HepG2 (cell line): ENCODE measurements around the gene AGBL3. TPM values are rescaled to one million over a fixed set of nuclear protein-coding genes. Genes with fewer than 3 reads are reported as not detected.

Experiments used
- CHD2 ChIP-seq: IDR thresholded peaks from 2 replicates; pipeline ENCODE4 v1.6.1; 2011; ENCODE audit warnings: low read depth, low read length, improper control_type of control experiment
- FOSL2 ChIP-seq: sonication (generic); formaldehyde crosslinking; IDR thresholded peaks from 2 replicates; pipeline ENCODE4 v1.4.0; 2020; ENCODE audit warnings: missing genetic modification reagents
- GFI1 ChIP-seq: sonication (generic); formaldehyde crosslinking; IDR thresholded peaks from 2 replicates; pipeline ENCODE4 v1.5.0; 2020; ENCODE audit warnings: missing genetic modification reagents, mild to moderate bottlenecking, borderline replicate concordance
- HNRNPL ChIP-seq: fragments of 200-400 bp; formaldehyde crosslinking; IDR thresholded peaks from 2 replicates; pipeline ENCODE4 v1.6.1; 2017; ENCODE audit warnings: mild to moderate bottlenecking, low read depth, low read length
- ONECUT2 ChIP-seq: sonication (generic); formaldehyde crosslinking; IDR thresholded peaks from 2 replicates; pipeline ENCODE4 v1.4.0; 2020; ENCODE audit warnings: missing genetic modification reagents
- RARA ChIP-seq: IDR thresholded peaks from 2 replicates; pipeline ENCODE4 v1.6.1; 2016; ENCODE audit warnings: missing genetic modification reagents, missing compliant biosample characterization
- RFX1 ChIP-seq: fragments of 450-650 bp; IDR thresholded peaks from 2 replicates; pipeline ENCODE4 v1.6.1; 2017
- TAF1 ChIP-seq: sonication (generic); formaldehyde crosslinking; IDR thresholded peaks from 2 replicates; pipeline ENCODE4 v1.4.0; 2020; ENCODE audit warnings: missing genetic modification reagents
- TOE1 ChIP-seq: sonication (generic); formaldehyde crosslinking; IDR thresholded peaks from 2 replicates; pipeline ENCODE4 v1.4.0; 2020; ENCODE audit warnings: mild to moderate bottlenecking, missing genetic modification reagents
- ZNF24 ChIP-seq: fragments of 450-650 bp; IDR thresholded peaks from 2 replicates; pipeline ENCODE4 v1.6.1; 2017; ENCODE audit warnings: antibody characterized with exemption, mild to moderate bottlenecking
- ZNF333 ChIP-seq: sonication (generic); formaldehyde crosslinking; IDR thresholded peaks from 2 replicates; pipeline ENCODE4 v1.4.0; 2020; ENCODE audit warnings: mild to moderate bottlenecking, missing genetic modification reagents, borderline replicate concordance
- ZNF33A ChIP-seq: sonication (generic); formaldehyde crosslinking; IDR thresholded peaks from 2 replicates; pipeline ENCODE4 v1.5.1; 2020; ENCODE audit warnings: missing genetic modification reagents, mild to moderate bottlenecking, moderate library complexity, borderline replicate concordance
- ZNF446 ChIP-seq: sonication (generic); formaldehyde crosslinking; IDR thresholded peaks from 2 replicates; pipeline ENCODE4 v1.5.0; 2020; ENCODE audit warnings: mild to moderate bottlenecking, missing genetic modification reagents
- ZNF546 ChIP-seq: sonication (generic); formaldehyde crosslinking; conservative IDR thresholded peaks from 2 replicates; pipeline ENCODE4 v1.8.1; 2023; ENCODE audit warnings: mild to moderate bottlenecking, missing genetic modification reagents
- ZNF549 ChIP-seq: sonication (generic); formaldehyde crosslinking; IDR thresholded peaks from 2 replicates; pipeline ENCODE4 v1.5.0; 2020; ENCODE audit warnings: missing genetic modification reagents
- ZNF577 ChIP-seq: sonication (generic); formaldehyde crosslinking; IDR thresholded peaks from 2 replicates; pipeline ENCODE4 v1.4.0; 2020; ENCODE audit warnings: mild to moderate bottlenecking, low read depth, missing genetic modification reagents, borderline replicate concordance
- ZNF724P ChIP-seq: sonication (generic); formaldehyde crosslinking; IDR thresholded peaks from 2 replicates; pipeline ENCODE4 v1.8.0; 2022; ENCODE audit warnings: missing genetic modification reagents, borderline replicate concordance
- ZNF737 ChIP-seq: sonication (generic); formaldehyde crosslinking; IDR thresholded peaks from 2 replicates; pipeline ENCODE4 v1.5.0; 2020; ENCODE audit warnings: missing genetic modification reagents, mild to moderate bottlenecking, borderline replicate concordance
- ZSCAN20 ChIP-seq: sonication (generic); formaldehyde crosslinking; IDR thresholded peaks from 2 replicates; pipeline ENCODE4 v1.4.0; 2020; ENCODE audit warnings: missing genetic modification reagents, mild to moderate bottlenecking, borderline replicate concordance
- polyA plus RNA-seq, 8 experiments: library from polyadenylated mRNA; depleted of rRNA in 3 of 8; stranded (reverse) in 7 of 8; unstranded in 1 of 8; fragments of >200 nt; fragmentation: Illumina TruSeq in 4 of 8; extraction: Trizol in 4 of 8; gene quantifications; 2 replicates each; pipeline versions ENCODE4 v1.2.1 to v1.2.3, GENCODE V29; 2011 to 2016; ENCODE audit warnings: low read depth in 4 of 8, missing spikeins in 1 of 8, mixed read lengths in 1 of 8; ENCODE audit not compliant: insufficient read depth in 1 of 8
- total RNA-seq, 5 experiments: library from RNA; depleted of rRNA; stranded (reverse); fragments of >200 nt; fragmentation: Illumina TruSeq; extraction: Trizol; gene quantifications; 2 replicates each; pipeline ENCODE4 v1.2.3, GENCODE V29; 2016; ENCODE audit warnings: low read depth in 1 of 5
- TF ChIP-seq, protein P1 (sequence below): sonication (generic); formaldehyde crosslinking; IDR thresholded peaks from 2 replicates; pipeline ENCODE4 v1.4.0; 2020; ENCODE audit warnings: missing genetic modification reagents
- TF ChIP-seq, protein P2 (sequence below): sonication (generic); formaldehyde crosslinking; IDR thresholded peaks from 2 replicates; pipeline ENCODE4 v1.5.0; 2020; ENCODE audit warnings: mild to moderate bottlenecking, missing genetic modification reagents
- TF ChIP-seq, protein P3 (sequence below): sonication (generic); formaldehyde crosslinking; IDR thresholded peaks from 2 replicates; pipeline ENCODE4 v1.4.0; 2020; ENCODE audit warnings: missing genetic modification reagents
- TF ChIP-seq, protein P4 (sequence below): sonication (generic); formaldehyde crosslinking; IDR thresholded peaks from 2 replicates; pipeline ENCODE4 v1.4.0; 2020; ENCODE audit warnings: missing genetic modification reagents, borderline replicate concordance

Gene AGBL3
- total and polyA plus RNA-seq, 2 of the 13 experiments (the other 11 are each of a cell fraction or from before 2014, with no cell fraction given): 2.2 to 7.2 TPM

DNA sequence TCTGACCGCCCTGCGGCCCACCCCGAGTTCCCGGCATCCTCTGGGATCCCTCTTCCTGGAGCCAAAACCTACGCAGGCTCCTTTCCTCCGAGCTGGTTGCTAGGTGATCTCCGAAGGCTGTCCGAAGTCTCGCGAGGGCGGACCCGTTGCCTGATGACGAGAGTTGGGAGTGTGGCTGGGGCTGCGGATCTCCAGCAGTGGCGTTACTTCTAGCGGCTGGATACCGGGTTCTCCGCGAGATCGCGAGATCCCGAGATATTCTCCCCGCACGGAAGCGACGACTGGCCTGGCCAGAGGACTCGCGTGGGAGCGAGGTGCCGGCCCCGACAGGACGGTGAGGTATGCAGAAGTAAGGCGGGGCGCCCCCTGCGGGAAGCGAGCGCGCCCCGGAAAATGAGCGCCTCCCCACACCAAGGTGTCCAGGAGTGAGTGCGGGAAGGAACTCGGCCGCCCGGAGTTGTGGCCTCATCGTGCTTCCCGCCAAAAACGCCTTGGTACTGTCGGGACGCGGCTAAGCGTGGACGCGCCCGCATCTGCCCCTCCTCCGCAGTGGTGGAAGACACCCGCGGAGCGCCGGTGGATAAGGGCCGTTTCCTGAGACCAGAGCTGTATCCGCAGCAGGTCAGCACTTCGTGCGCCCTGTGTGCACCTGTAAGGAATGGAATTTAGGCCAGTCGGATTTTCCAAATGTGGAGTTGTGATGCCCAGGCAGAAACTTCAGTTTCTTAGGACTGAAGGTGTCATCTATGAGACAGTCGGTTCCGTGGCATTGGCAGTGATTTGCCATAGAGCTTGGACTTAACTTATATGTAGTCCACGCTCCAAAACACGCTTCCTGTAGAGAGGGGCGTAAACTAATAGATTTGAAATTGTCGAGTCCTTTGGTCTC, at the start of gene AGBL3 (continued):
- TF ChIP-seq, protein P1, sequence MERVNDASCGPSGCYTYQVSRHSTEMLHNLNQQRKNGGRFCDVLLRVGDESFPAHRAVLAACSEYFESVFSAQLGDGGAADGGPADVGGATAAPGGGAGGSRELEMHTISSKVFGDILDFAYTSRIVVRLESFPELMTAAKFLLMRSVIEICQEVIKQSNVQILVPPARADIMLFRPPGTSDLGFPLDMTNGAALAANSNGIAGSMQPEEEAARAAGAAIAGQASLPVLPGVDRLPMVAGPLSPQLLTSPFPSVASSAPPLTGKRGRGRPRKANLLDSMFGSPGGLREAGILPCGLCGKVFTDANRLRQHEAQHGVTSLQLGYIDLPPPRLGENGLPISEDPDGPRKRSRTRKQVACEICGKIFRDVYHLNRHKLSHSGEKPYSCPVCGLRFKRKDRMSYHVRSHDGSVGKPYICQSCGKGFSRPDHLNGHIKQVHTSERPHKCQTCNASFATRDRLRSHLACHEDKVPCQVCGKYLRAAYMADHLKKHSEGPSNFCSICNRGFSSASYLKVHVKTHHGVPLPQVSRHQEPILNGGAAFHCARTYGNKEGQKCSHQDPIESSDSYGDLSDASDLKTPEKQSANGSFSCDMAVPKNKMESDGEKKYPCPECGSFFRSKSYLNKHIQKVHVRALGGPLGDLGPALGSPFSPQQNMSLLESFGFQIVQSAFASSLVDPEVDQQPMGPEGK: peak; percentile 12; the same call in 1 of the 2 replicates
- TF ChIP-seq ZNF24 (no peak), RARA (CRISPR knock-in tag) (0 out of 2 replicates have a peak, but pooled peaks have one; percentile 13), ZNF549 (CRISPR knock-in tag) (no peak), ZNF724P (CRISPR knock-in tag) (no peak), ZNF446 (no peak), CHD2 (peak; percentile 96), ONECUT2 (CRISPR knock-in tag) (no peak), TOE1 (CRISPR knock-in tag) (no peak; the same call in 1 of the 2 replicates), FOSL2 (peak; percentile 24), ZNF333 (CRISPR knock-in tag) (no peak), ZNF546 (CRISPR knock-in tag) (0 out of 2 replicates have a peak, but pooled peaks have one; percentile 41), RFX1 (peak; percentile 76), HNRNPL (peak; percentile 83), ZNF577 (CRISPR knock-in tag) (no peak), GFI1 (CRISPR knock-in tag) (peak; percentile 84), ZSCAN20 (0 out of 2 replicates have a peak, but pooled peaks have one; percentile 12), TAF1 (CRISPR knock-in tag) (peak; percentile 82), ZNF737 (CRISPR knock-in tag) (no peak), ZNF33A (CRISPR knock-in tag) (no peak)
- TF ChIP-seq, protein P2, sequence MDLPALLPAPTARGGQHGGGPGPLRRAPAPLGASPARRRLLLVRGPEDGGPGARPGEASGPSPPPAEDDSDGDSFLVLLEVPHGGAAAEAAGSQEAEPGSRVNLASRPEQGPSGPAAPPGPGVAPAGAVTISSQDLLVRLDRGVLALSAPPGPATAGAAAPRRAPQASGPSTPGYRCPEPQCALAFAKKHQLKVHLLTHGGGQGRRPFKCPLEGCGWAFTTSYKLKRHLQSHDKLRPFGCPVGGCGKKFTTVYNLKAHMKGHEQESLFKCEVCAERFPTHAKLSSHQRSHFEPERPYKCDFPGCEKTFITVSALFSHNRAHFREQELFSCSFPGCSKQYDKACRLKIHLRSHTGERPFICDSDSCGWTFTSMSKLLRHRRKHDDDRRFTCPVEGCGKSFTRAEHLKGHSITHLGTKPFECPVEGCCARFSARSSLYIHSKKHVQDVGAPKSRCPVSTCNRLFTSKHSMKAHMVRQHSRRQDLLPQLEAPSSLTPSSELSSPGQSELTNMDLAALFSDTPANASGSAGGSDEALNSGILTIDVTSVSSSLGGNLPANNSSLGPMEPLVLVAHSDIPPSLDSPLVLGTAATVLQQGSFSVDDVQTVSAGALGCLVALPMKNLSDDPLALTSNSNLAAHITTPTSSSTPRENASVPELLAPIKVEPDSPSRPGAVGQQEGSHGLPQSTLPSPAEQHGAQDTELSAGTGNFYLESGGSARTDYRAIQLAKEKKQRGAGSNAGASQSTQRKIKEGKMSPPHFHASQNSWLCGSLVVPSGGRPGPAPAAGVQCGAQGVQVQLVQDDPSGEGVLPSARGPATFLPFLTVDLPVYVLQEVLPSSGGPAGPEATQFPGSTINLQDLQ: 0 out of 2 replicates have a peak, but pooled peaks have one; percentile 80
- TF ChIP-seq, protein P3, sequence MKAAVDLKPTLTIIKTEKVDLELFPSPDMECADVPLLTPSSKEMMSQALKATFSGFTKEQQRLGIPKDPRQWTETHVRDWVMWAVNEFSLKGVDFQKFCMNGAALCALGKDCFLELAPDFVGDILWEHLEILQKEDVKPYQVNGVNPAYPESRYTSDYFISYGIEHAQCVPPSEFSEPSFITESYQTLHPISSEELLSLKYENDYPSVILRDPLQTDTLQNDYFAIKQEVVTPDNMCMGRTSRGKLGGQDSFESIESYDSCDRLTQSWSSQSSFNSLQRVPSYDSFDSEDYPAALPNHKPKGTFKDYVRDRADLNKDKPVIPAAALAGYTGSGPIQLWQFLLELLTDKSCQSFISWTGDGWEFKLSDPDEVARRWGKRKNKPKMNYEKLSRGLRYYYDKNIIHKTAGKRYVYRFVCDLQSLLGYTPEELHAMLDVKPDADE (CRISPR knock-in tag): no peak
- TF ChIP-seq, protein P4, sequence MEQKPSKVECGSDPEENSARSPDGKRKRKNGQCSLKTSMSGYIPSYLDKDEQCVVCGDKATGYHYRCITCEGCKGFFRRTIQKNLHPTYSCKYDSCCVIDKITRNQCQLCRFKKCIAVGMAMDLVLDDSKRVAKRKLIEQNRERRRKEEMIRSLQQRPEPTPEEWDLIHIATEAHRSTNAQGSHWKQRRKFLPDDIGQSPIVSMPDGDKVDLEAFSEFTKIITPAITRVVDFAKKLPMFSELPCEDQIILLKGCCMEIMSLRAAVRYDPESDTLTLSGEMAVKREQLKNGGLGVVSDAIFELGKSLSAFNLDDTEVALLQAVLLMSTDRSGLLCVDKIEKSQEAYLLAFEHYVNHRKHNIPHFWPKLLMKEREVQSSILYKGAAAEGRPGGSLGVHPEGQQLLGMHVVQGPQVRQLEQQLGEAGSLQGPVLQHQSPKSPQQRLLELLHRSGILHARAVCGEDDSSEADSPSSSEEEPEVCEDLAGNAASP (CRISPR knock-in tag): no peak
